Measurements from ENCODE around the gene TMEM14A. TPM values are rescaled to one million over a fixed set of nuclear protein-coding genes. Genes with fewer than 3 reads are reported as not detected.
"Not testable (repeated sequence)": the region's sequence is repeated elsewhere in the genome, so short reads cannot be mapped to it uniquely, and the experiment has no call there.

The TMEM14A gene
- total RNA-seq, 3 donors from 2014 or later = 6.6 to 9.7 (median 6.7) TPM

DNA sequence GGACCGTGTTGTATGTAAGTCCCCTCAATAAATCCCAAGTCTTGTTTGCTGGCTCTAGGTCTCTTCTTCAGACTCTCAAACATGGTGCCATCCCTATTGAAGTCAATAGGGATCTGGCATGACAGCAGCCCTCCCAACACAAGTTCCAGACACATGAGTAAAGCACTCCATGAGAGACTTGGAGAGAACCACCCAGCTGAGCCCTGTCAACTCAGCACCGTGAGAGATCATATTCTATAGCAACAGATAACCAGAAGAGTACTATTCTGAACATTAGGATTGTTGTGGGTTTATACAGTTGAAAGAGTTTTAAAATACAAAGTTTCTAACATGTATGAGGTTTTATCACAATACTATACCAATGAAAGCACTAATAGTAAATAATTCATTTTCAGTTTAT lies 23.5 kb downstream of the TMEM14A start:
- H3K4me1 Mint-ChIP-seq (ENCODE audit: low read depth) = no peaks in the 10 kb centered on the region
- no peaks in the 10 kb centered on the region for H3K27me3 Mint-ChIP-seq (ENCODE audit: low read depth)
- ATAC-seq = no peak
- no peak for DNase-seq
- no peak overlapping the region for H3K4me3 Mint-ChIP-seq
- no peaks in the 10 kb centered on the region for H3K36me3 Mint-ChIP-seq (ENCODE audit: insufficient read depth)
- H3K9me3 Mint-ChIP-seq = no peaks in the 10 kb centered on the region

GRCh38 chr6:52696418-52696817 lies 25.5 kb downstream of the TMEM14A start:
- Mint-ChIP-seq H3K27me3 (ENCODE audit: low read depth) (peaks cover 4% of the 10 kb centered on the region), H3K9me3 (no peaks in the 10 kb centered on the region), H3K4me1 (ENCODE audit: low read depth) (no peaks in the 10 kb centered on the region), H3K36me3 (ENCODE audit: insufficient read depth) (no peaks in the 10 kb centered on the region), H3K4me3 (no peak overlapping the region)
- ATAC-seq = no peak
- no peak for DNase-seq

- peaks cover 6% of the 10 kb centered on the region for H3K27me3 Mint-ChIP-seq (ENCODE audit: low read depth)
- no peaks in the 10 kb centered on the region for H3K9me3 Mint-ChIP-seq
- H3K4me1 Mint-ChIP-seq (ENCODE audit: low read depth) = no peaks in the 10 kb centered on the region
- ATAC-seq (no peak), DNase-seq (no peak)
- no peak overlapping the region for H3K4me3 Mint-ChIP-seq
- no peaks in the 10 kb centered on the region for H3K36me3 Mint-ChIP-seq (ENCODE audit: insufficient read depth)
Observed at GRCh38 chr6:52697903-52698302, 27.0 kb downstream of the TMEM14A start.

DNA sequence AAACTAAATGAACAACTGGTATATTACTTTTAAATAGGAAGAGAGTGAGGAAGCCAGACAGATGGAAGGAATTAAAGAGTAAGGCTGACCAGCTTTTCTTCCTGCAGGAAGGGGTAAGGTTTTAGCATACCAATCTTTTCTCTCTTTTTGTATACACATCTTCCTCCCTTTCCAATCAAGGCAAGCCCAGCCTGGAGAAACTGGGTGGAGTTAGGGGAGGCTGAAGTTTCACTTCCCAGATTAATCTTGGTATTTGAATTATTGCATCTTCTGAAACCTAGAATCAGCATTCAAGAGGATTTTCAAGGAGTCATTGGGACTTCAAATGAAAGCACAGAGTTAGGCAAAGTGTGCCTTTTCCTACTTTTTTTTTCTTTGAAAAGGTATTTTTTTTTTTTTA lies 33.1 kb downstream of the TMEM14A start:
- H3K36me3 Mint-ChIP-seq (ENCODE audit: insufficient read depth) = no peaks in the 10 kb centered on the region

DNA sequence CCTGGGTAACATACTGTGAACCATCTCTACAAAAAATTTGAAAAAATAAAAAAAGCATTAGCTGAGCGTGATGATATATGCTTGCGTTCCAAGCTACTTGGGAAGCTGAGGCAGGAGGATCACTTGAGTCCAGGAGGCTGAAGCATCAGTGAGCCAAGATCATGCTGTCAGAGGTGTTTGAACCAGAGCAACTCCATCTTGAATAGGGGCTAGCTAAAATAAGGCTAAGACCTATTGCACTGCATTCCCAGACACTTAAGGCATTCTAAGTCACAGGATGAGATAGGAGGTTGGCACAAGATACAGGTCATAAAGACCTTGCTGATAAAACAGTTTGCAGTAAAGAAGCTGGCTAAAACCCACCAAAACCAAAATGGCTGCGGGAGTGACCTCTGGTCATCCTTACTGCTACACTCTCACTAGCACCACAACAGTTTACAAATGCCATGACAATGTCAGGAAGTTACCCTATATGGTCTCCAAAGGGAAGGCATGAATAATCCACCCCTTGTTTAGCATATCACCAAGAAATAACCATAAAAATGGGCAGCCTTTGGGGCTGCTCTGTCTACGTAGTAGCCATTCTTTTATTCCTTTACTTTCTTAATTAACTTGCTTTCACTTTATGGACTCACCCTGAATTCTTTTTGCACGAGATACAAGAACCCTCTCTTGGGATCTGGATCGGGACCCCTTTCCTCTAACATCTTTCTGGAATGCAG lies 34.0 kb downstream of the TMEM14A start:
- not testable (repeated sequence) for ATAC-seq; H3K4me3 Mint-ChIP-seq; H3K27me3 Mint-ChIP-seq (ENCODE audit: low read depth); H3K9me3 Mint-ChIP-seq; H3K36me3 Mint-ChIP-seq (ENCODE audit: insufficient read depth); DNase-seq; H3K4me1 Mint-ChIP-seq (ENCODE audit: low read depth)

More for the DNA sequence above, 33.1 kb downstream of the TMEM14A start:
- DNase-seq (no peak), ATAC-seq (no peak)
- H3K27me3 Mint-ChIP-seq (ENCODE audit: low read depth) = peaks cover 8% of the 10 kb centered on the region
- H3K4me3 Mint-ChIP-seq = no peak overlapping the region
- H3K9me3 Mint-ChIP-seq = peaks cover 3% of the 10 kb centered on the region
- no peaks in the 10 kb centered on the region for H3K4me1 Mint-ChIP-seq (ENCODE audit: low read depth)

DNA sequence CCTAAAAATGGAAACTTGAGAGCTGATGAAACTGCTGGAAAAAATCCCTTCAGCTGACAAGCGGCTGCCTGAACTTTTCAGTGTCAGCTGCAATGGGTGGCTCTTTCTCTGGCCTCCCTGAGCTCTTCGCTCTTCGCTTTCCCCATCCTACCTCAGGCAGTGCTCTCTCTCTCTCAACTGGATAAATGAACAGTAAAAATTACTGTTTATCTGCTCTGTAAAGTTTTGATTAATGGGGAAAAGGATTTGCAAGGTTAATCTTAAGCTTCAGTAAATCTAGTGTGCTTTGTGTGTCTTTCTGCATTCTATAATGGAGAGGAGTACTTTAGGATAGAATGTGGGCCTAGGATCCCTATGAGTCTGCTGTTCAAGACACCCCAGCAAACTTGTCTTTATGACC lies 35.1 kb downstream of the TMEM14A start:
- Mint-ChIP-seq H3K36me3 (ENCODE audit: insufficient read depth) (no peaks in the 10 kb centered on the region), H3K9me3 (peaks cover 3% of the 10 kb centered on the region), H3K4me1 (ENCODE audit: low read depth) (no peaks in the 10 kb centered on the region), H3K4me3 (no peak overlapping the region), H3K27me3 (ENCODE audit: low read depth) (peaks cover 5% of the 10 kb centered on the region)
- DNase-seq (no peak), ATAC-seq (no peak)

GRCh38 chr6:52707963-52708680 lies 37.2 kb downstream of the TMEM14A start:
- Mint-ChIP-seq H3K36me3 (ENCODE audit: insufficient read depth) (no peaks in the 10 kb centered on the region), H3K9me3 (peaks cover 3% of the 10 kb centered on the region), H3K4me1 (ENCODE audit: low read depth) (no peaks in the 10 kb centered on the region), H3K27me3 (ENCODE audit: low read depth) (peaks cover 2% of the 10 kb centered on the region), H3K4me3 (no peak overlapping the region)
- no peak for ATAC-seq
- DNase-seq = no peak

DNA sequence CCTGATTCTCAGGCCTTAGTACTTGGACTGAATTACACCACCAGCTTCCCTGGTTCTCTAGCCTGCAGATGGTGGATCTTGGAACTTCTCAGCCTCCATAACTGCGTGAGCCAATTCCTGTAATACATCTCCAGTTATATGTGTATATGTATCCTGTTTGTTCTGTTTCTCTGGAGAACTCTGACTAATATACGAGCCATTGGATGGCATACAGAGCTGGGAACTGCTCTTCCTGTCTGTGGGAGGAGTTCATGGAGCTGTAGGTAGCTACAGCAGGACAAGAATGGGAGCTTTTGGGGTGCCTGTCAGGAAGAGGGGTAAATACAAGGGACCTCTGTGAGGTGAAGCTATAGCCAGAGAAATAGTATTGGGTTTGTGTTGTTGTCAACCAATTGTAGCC lies 41.2 kb downstream of the TMEM14A start:
- no peaks in the 10 kb centered on the region for H3K4me1 Mint-ChIP-seq (ENCODE audit: low read depth)
- DNase-seq = no peak
- ATAC-seq = no peak
- H3K36me3 Mint-ChIP-seq (ENCODE audit: insufficient read depth) = no peaks in the 10 kb centered on the region
- peaks cover 3% of the 10 kb centered on the region for H3K9me3 Mint-ChIP-seq
- H3K27me3 Mint-ChIP-seq (ENCODE audit: low read depth) = no peaks in the 10 kb centered on the region
- no peak overlapping the region for H3K4me3 Mint-ChIP-seq

GRCh38 chr6:52714761-52715160 lies 43.8 kb downstream of the TMEM14A start:
- H3K9me3 Mint-ChIP-seq; ATAC-seq; H3K4me1 Mint-ChIP-seq (ENCODE audit: low read depth); H3K4me3 Mint-ChIP-seq; H3K36me3 Mint-ChIP-seq (ENCODE audit: insufficient read depth); DNase-seq; H3K27me3 Mint-ChIP-seq (ENCODE audit: low read depth): not testable (repeated sequence)

DNA sequence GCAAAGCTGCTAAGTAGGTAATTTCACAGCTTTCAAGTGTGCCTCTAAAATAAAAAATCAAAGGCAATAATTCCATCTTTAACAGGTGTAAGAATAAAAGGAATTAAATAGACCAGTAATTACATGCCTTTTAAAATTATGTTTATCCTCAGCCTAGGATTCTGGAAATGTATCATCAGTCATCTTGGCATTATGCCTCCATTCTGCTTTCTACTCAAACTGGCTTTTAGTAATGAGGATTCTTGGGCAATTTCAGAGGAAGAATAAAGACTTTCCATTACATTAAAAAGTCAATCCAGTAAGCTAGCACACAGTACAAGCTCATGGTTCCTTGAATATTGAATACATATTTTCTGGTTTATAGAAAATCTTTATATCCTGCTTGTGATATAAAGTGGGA lies 47.6 kb downstream of the TMEM14A start:
- no peak overlapping the region for H3K4me3 Mint-ChIP-seq
- no peaks in the 10 kb centered on the region for H3K36me3 Mint-ChIP-seq (ENCODE audit: insufficient read depth)
- no peaks in the 10 kb centered on the region for H3K9me3 Mint-ChIP-seq
- peaks cover 4% of the 10 kb centered on the region for H3K27me3 Mint-ChIP-seq (ENCODE audit: low read depth)
- no peaks in the 10 kb centered on the region for H3K4me1 Mint-ChIP-seq (ENCODE audit: low read depth)
- ATAC-seq (no peak), DNase-seq (no peak)

GRCh38 chr6:52720321-52720720 lies 49.4 kb downstream of the TMEM14A start:
- H3K36me3 Mint-ChIP-seq (ENCODE audit: insufficient read depth) = no peaks in the 10 kb centered on the region
- DNase-seq = no peak
- peaks cover 4% of the 10 kb centered on the region for H3K27me3 Mint-ChIP-seq (ENCODE audit: low read depth)
- no peaks in the 10 kb centered on the region for H3K9me3 Mint-ChIP-seq
- ATAC-seq = no peak
- no peak overlapping the region for H3K4me3 Mint-ChIP-seq
- H3K4me1 Mint-ChIP-seq (ENCODE audit: low read depth) = no peaks in the 10 kb centered on the region

- ATAC-seq (no peak), DNase-seq (no peak)
- no peaks in the 10 kb centered on the region for H3K4me1 Mint-ChIP-seq (ENCODE audit: low read depth)
- H3K27me3 Mint-ChIP-seq (ENCODE audit: low read depth) = peaks cover 6% of the 10 kb centered on the region
- no peaks in the 10 kb centered on the region for H3K9me3 Mint-ChIP-seq
- no peaks in the 10 kb centered on the region for H3K36me3 Mint-ChIP-seq (ENCODE audit: insufficient read depth)
- H3K4me3 Mint-ChIP-seq = no peak overlapping the region
Observed at GRCh38 chr6:52724042-52724405, 53.1 kb downstream of the TMEM14A start.

DNA sequence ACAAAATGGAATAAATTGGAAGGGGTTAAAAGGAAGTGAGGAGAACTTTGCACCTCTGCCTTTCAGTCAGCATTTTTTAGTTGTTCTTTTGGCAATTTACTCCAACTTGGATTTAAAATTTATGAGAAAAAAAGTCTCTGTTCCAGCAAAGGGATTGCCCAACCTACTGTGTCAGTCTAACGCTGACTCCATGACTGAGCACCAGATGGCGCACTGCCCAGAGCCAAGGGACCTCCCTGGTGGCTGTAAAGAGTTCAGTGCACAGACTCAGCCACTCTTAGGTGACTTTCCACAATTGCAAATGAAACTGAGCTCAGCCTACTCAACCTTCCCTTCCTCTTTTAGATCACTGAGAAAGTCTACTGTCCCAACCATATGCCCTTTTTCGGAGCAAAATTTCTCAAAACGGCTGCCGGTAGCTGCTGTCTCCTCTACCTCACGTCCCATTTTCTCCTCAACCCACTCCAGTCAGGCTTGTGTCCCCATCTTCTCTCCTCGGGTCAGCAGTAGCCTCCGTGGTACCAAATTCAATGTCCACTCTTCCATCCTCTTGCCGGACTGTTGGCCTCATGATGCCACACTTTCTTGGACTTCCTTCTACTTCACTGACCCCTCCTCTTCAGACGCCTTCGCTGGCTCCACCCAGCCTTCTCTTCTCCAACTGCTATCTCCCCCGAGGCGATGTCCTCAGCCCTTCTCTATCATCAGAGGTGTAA lies 53.7 kb downstream of the TMEM14A start:
- peak; percentile 27 for DNase-seq
- Mint-ChIP-seq H3K27me3 (ENCODE audit: low read depth) (peaks cover 6% of the 10 kb centered on the region), H3K4me3 (no peak overlapping the region), H3K9me3 (no peaks in the 10 kb centered on the region), H3K36me3 (ENCODE audit: insufficient read depth) (no peaks in the 10 kb centered on the region), H3K4me1 (ENCODE audit: low read depth) (no peaks in the 10 kb centered on the region)
- peak; percentile 76 to 93 for ATAC-seq

DNA sequence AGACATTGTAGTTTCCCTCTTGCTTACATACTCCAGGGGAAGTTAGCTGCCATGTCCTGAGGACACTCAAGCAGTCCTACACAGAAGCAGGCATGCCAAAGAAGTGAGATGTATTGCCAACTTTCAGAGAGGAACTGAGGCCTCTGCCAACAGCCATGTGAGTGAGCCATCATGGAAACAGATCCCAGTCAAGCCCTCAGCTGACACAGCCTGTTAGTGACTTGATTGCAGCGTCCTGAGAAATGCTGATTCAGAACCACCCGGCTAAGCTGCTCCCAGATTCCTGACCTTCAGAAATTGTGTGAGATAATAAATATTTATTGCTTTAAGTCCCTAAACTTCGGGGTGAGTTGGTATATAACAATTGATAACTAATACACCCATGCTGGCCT lies 54.2 kb downstream of the TMEM14A start:
- H3K36me3 Mint-ChIP-seq (ENCODE audit: insufficient read depth) = no peaks in the 10 kb centered on the region
- H3K27me3 Mint-ChIP-seq (ENCODE audit: low read depth) = peaks cover 6% of the 10 kb centered on the region
- no peak overlapping the region for H3K4me3 Mint-ChIP-seq
- ATAC-seq (no peak), DNase-seq (no peak)
- no peaks in the 10 kb centered on the region for H3K9me3 Mint-ChIP-seq
- no peaks in the 10 kb centered on the region for H3K4me1 Mint-ChIP-seq (ENCODE audit: low read depth)
